ENCODE measurements around the gene GNG12.

DNA sequence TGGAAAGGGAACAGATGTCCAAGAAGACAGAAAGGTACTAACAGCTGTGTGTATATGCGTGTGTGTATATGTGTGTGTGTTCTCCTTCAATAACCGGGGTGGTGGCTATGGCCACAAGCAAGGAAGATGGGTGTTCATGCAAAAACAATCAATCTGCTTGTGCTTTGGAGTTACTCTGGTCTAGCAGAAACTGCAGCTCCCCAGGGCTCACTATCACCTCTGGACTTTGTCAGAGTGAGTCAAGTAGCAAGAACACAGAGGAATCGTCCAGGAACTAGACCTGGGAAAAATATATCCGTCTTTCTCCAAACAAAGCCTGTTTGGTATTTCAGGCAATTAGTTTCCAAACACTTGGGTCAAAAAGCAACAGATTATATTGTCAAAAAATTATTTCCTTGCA is 68.6 kb downstream of the GNG12 start:
- TF ChIP-seq, protein P1, sequence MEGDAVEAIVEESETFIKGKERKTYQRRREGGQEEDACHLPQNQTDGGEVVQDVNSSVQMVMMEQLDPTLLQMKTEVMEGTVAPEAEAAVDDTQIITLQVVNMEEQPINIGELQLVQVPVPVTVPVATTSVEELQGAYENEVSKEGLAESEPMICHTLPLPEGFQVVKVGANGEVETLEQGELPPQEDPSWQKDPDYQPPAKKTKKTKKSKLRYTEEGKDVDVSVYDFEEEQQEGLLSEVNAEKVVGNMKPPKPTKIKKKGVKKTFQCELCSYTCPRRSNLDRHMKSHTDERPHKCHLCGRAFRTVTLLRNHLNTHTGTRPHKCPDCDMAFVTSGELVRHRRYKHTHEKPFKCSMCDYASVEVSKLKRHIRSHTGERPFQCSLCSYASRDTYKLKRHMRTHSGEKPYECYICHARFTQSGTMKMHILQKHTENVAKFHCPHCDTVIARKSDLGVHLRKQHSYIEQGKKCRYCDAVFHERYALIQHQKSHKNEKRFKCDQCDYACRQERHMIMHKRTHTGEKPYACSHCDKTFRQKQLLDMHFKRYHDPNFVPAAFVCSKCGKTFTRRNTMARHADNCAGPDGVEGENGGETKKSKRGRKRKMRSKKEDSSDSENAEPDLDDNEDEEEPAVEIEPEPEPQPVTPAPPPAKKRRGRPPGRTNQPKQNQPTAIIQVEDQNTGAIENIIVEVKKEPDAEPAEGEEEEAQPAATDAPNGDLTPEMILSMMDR (conservative IDR thresholded peaks at IDR 0.05): no peak
- no peak for TF ChIP-seq EZH2 (IDR thresholded peaks at IDR 0.05; ENCODE audit: low read depth)

Measured in PC-9 (cell line).